BE2C (cell line): ENCODE measurements around the gene ASPG.
A peak's percentile ranks its signal among the peaks of the same experiment; 100 is the strongest.

Source experiments
- DNase-seq: peaks from one replicate; pipeline ENCODE4 v3.0.0-alpha.2; 2020
- H3K27me3 ChIP-seq: fragments of 250-450 bp; sonication (Bioruptor Pico); 2 replicates; pipeline ENCODE4 v1.5.1; 2020; ENCODE audit warnings: mild to moderate bottlenecking
- H3K36me3 ChIP-seq: fragments of 250-450 bp; sonication (Bioruptor Pico); 2 replicates; pipeline ENCODE4 v1.5.1; 2020; ENCODE audit warnings: mild to moderate bottlenecking
- H3K4me1 ChIP-seq: fragments of 250-450 bp; sonication (Bioruptor Pico); 2 replicates; pipeline ENCODE4 v1.5.1; 2020
- H3K4me3 ChIP-seq: 2 replicates; pipeline ENCODE4 v1.5.1; 2011; ENCODE audit warnings: low read depth, low read length
- H3K9me3 ChIP-seq: fragments of 250-450 bp; sonication (Bioruptor Pico); 2 replicates; pipeline ENCODE4 v1.5.1; 2020
- CTCF ChIP-seq: IDR thresholded peaks from 2 replicates; pipeline ENCODE4 v1.5.1; 2012; ENCODE audit warnings: mild to moderate bottlenecking, low read depth, low read length

The ASPG gene

GRCh38 chr14:104129556-104129955, 44.1 kb downstream of the ASPG start:
- H3K4me3 ChIP-seq = no peak overlapping the region
- no peaks in the 10 kb centered on the region; the same call in 1 of the 2 replicates for H3K27me3 ChIP-seq
- TF ChIP-seq CTCF = no peak
- peaks cover 6% of the 10 kb centered on the region for H3K4me1 ChIP-seq
- H3K36me3 ChIP-seq = no peaks in the 10 kb centered on the region
- no peak for DNase-seq
- peaks cover 5% of the 10 kb centered on the region; the same call in 1 of the 2 replicates for H3K9me3 ChIP-seq

- no peaks in the 10 kb centered on the region for H3K27me3 ChIP-seq
Observed at GRCh38 chr14:104130974-104131651, 45.6 kb downstream of the ASPG start.

GRCh38 chr14:104131968-104132732, 46.6 kb downstream of the ASPG start:
- Histone ChIP-seq H3K4me3 (no peak overlapping the region), H3K9me3 (peaks cover 5% of the 10 kb centered on the region; the same call in 1 of the 2 replicates), H3K27me3 (no peaks in the 10 kb centered on the region), H3K36me3 (no peaks in the 10 kb centered on the region), H3K4me1 (peaks cover 9% of the 10 kb centered on the region)
- no peak for DNase-seq
- no peak for TF ChIP-seq CTCF

More at GRCh38 chr14:104130974-104131651, 45.6 kb downstream of the ASPG start:
- peaks cover 9% of the 10 kb centered on the region for H3K4me1 ChIP-seq
- peak; percentile 83 for DNase-seq
- H3K36me3 ChIP-seq = no peaks in the 10 kb centered on the region
- H3K9me3 ChIP-seq = peaks cover 5% of the 10 kb centered on the region; the same call in 1 of the 2 replicates
- H3K4me3 ChIP-seq = no peak overlapping the region
- peak; percentile 91 for TF ChIP-seq CTCF

GRCh38 chr14:104132981-104133380, 47.5 kb downstream of the ASPG start:
- peaks cover 9% of the 10 kb centered on the region for H3K4me1 ChIP-seq
- DNase-seq = peak; percentile 11
- peaks cover 5% of the 10 kb centered on the region; the same call in 1 of the 2 replicates for H3K9me3 ChIP-seq
- TF ChIP-seq CTCF = no peak
- H3K36me3 ChIP-seq = no peaks in the 10 kb centered on the region
- H3K27me3 ChIP-seq = no peaks in the 10 kb centered on the region
- H3K4me3 ChIP-seq = no peak overlapping the region

GRCh38 chr14:104133496-104133895, 48.0 kb downstream of the ASPG start:
- Histone ChIP-seq H3K4me3 (no peak overlapping the region), H3K27me3 (no peaks in the 10 kb centered on the region), H3K9me3 (peaks cover 5% of the 10 kb centered on the region; the same call in 1 of the 2 replicates), H3K4me1 (peaks cover 9% of the 10 kb centered on the region), H3K36me3 (no peaks in the 10 kb centered on the region)
- peak; percentile 7 for DNase-seq
- no peak for TF ChIP-seq CTCF
